NOMO-1 (cell line): ENCODE results near the gene DCAF6.

Experiments used
- DNase-seq, 2 experiments: peaks; one replicate each; lab custom pipeline; 2025; ENCODE audit not compliant: unreplicated experiment in 2 of 2; lab: John Stamatoyannopoulos, UW

DCAF6 gene

DNA sequence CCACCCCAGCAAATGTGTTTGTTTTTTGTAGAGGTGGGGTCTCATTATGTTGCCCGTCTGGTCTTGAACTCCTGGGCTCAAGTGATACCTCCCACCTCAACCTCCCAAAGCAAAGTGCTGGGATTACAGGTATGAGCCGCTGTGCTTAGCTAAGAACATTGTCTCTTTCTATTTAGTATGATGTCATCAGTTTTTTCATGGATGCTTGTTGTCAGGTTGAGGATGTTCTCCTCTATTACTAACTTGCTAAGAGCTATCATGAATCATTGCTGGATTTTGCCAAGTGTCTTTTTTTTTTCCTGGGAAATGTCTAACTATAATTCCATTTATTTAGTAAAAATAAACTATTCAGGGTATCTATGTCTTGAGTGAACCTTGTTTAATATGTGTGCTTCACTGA, 19.4 kb downstream of the DCAF6 start:
- no peak for DNase-seq

DNA sequence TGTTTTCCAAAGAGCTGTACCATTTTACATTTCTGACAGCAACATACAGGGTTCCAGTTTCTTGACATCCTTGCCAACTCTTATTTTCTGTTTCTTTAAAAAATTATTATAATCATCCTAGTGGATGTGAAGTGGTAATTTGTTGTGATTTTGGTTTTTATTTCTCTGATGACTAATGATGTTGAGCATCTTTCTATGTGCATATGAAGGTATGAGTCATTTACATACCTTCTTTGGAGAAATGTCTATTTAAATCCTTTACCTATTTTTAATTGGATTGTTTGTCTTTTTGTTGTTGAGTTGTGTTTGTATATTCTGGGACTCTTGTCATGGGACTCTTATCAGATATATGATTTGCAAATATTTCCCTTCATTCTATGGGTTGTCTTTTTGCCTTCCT, 21.2 kb downstream of the DCAF6 start:
- no peak for DNase-seq

DNA sequence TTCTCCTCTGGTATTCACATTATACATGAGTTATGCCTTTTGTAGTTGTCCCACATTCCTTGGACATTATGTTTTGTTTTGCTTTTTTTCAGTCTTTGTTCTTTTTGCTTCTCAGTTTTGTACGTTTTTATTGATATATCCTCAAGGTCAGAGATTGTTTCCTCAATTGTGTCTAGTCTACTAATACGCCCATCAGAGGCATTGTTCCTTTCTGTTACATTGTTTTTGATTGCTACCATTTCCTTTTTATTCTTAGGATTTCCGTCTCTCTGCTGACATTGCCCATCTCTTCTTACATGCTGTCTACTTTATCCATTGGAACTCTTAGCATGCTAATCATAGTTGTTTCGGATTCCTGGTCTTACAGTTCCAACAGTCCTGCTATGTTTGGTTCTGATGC, 28.2 kb downstream of the DCAF6 start:
- no peak for DNase-seq

DNA sequence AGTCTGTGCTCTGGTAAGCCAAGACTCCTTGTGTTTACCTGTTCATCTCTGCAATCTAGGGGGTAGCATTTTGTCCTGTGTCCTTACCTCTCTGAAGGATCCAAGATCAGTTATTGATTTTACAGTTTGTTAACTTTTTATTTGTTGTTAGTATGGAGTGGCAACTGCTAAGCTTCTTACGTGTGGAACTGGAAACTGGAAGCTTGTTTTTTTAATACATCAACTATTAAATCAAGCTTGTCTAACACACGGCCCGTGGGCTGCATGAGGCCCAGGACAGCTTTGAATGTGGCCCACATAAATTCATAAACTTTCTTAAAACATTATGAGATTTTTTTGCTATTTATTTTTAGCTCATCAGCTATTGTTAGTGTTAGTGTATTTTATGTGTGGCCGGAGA, 29.6 kb downstream of the DCAF6 start:
- DNase-seq = no peak

DNA sequence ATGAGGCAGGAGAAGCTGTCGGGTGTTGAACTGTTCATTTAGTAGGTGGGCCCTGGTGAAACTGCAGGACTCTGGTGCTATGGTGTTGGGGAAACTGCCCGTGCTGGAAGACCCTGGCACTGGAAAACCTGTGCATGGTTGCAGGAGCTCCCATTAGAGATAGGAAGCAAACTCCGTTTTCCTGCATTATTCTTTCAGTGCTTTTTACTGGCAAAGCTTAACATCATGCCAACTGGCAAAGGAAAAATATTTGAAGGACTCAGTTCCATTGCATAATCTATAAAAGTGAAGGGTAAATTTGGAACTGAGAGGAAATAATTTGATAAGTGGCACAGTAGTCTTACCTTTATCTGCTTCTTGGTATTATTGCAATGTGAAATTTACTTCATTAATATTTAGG, 32.1 kb downstream of the DCAF6 start:
- no peak for DNase-seq

DNA sequence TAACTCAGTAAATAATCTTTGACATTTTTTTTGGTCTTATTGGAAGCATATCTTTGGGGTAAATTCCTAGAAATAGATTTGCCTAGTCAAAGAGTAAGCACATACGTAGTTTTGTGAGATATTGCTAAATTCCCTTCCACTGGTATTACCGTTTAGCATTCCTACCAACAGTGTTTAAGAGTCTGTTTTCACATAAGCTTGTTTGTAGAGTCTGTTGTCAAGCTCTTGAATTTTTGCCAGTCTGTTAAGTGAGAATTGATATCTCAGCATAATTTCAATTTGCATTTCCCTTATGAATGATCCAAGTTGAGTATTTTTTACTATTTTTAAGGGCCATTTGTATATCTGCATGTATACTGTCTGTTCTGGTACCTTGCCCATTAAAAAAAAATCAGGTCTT, 37.3 kb downstream of the DCAF6 start:
- no peak for DNase-seq

DNA sequence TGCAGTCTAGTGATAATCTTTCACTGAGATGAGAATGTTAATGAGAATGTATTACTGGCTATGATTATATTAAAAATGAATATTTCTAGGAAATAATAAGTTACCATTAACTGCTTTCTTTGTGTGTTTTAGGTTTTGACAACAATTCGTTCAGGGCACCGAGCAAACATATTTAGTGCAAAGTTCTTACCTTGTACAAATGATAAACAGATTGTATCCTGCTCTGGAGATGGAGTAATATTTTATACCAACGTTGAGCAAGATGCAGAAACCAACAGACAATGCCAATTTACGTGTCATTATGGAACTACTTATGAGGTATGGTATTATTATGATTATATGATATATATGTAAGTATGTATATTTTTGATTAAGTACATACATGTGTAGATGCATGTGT, 38.2 kb downstream of the DCAF6 start:
- no peak for DNase-seq

DNA sequence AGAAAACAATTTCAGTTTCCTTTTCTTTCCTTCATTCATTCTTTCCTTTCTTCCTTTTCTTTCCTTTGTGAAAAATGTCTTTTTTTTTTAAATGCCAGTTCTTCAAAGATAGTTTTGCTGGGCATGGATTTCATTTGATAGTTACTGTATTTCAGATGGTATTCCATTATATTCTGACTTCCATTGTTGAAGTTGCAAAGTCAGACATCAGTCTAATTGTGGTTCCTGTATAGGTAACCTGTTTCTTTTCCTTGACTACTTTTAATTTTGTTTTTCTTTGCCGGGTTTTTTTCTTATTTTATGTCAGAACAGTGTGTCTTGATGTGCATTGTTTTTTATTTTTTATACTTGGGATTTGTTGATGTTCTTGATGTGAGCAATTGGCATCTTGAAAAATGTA, 40.8 kb downstream of the DCAF6 start:
- DNase-seq = no peak

DNA sequence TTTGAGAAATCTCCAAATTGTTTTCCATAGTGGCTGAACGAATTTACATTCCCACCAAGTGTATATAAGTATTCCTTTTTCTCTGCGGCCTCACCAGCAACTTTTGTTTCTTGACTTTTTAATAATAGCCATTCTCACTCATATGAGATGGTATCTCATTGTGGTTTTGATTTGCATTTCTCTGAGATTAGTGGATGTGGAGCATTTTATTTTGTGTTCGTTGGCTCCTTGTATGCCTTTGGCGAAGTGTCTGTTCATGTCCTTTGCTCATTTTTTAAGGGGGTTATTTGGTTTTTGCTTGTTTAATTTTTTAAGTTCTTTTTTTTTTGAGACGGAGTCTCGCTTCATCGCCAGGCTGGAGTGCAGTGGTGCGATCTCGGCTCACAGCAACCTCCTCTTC, 45.5 kb downstream of the DCAF6 start:
- DNase-seq = no peak

DNA sequence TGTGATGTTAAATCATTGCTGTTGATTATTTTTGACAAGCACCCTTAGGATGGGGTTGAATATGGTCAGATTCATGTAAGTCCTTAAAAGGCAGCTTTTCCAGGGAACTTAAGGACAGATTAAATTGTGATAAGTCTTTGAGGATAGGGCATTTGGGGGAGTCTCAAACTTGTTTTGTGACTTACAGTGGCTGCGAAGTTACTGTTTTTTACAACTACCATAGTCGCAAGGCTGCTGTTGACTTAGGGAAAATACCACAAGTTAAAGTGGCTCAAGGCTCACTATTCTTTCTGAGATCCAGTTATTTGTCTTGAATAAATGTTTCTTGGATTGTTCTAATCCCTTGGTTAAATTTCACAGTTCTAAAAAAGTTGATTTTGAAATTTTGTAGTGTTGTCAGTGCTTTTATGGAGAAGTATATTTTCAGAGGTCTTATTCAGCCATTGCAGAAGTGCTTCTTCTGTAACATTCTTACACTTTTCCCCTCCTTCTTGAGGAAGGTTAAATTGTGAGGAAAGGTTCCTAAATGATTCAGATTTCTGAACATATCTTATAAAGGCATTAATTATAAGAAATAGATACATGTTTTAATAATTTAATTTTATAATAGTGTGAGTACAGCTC, 47.4 kb downstream of the DCAF6 start:
- DNase-seq = no peak

DNA sequence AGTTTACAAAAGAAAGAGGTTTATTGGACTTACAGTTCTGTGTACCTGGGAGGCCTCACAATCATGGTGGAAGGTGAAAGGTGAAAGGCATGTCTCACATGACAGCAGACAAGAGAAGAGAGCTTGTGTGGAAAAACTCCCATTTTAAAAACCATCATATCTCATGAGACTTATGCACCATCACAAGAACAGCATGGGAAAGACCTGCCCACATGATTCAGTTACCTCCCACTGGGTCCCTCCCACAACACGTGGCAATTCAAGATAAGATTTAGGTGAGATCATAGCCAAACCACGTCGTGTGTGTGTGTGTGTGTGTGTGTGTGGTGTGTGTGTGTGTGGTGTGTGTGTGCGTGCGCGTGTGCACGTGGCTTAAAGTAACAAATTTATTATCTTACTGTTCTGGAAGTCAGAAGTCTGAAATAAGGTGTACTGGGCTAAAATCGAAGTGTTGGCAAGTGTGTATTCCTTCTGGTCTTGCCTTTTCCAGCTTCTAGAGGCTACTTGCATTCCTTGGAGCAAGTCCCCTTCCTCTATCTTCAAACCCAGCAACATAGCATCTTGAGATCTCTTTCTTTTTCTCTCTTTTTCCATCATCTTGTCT, 48.5 kb downstream of the DCAF6 start:
- DNase-seq = no peak

DNA sequence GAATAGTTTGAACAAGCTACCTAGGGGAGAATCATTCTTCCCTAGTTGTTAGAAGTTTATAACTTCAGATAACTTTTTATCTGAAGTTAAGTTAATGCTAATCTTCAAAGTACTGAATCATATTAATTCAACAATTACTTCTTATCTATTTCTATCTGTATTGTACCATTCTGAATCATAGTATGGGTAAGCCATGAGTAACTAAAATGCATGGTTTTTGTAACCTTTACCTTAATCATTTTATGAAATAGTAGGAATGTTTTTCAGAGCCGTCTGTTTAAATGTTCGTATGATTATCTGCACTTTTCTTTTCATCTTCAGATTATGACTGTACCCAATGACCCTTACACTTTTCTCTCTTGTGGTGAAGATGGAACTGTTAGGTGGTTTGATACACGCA, 50.7 kb downstream of the DCAF6 start:
- DNase-seq = no peak

DNA sequence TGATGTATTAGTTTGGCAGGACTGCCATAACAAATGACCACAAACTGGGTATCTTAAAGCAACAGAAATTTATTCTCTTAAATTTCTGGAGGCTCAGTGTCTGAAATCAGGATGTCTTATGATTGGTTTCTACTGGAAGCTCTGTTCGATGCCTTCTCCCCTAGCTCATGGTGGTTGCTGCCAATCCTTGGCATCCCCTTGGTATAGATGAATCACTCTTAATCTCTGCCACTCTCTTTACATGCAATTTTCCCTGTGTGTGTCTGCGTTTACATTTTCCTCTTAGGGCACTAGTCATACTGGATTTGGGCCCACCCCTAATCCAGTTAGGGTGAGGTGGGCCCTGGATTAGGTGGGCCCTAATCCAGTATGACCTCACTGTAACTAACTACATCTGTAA, 55.1 kb downstream of the DCAF6 start:
- no peak for DNase-seq

DNA sequence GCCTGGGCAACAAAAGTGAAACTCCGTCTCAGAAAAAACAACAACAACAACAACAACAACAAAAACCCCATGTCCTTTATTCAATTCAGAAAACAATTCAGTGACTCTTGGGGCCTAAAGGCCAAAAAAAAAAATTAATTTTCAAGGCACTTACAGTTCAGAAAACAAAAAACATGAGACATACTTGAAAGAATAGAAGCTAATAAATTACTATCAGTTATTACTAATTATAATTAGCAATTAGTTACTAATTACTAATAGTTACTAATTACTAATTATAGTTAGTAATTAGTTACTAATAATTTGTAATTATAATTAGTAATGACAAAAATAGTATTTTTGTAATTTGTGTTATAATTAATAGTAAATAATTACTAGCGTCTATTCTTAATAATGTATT, 57.2 kb downstream of the DCAF6 start:
- DNase-seq = no peak

DNA sequence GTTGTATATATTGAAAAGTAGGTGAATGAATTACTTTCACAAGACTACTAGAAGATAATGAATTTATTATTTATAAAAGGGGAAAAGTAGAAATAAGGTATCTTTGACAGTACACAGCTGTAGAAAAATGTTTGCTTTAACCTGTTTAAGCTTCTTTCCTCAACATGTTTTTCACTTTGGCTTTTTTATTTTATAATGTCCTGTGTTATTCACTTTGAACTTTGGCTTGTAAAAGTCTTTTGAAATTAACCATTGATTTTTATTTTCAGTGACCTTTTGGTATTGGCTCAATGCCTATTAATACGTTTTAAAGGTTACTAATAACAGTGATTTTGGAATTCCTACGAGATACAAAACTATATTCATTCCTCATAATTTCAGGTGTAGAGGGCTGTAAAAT, 58.1 kb downstream of the DCAF6 start:
- no peak for DNase-seq

DNA sequence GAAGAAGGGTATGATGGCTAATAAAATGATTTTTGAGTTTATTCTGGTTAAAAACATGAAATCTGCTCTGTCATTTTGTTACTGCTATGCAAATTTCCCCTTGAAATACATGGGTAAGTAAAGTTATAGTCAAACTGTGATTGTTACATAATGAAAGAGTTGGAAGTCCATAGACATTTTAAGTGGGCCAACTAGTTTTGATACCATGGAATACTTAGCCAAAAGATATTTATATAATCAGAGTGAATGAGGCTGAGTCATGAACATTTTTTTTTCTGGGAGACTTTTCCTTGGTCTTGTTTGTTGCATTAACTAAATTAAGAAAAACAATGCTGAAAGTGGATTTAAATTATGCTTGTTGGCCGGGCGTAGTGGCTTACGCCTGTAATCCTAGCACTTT, 58.6 kb downstream of the DCAF6 start:
- DNase-seq = no peak

DNA sequence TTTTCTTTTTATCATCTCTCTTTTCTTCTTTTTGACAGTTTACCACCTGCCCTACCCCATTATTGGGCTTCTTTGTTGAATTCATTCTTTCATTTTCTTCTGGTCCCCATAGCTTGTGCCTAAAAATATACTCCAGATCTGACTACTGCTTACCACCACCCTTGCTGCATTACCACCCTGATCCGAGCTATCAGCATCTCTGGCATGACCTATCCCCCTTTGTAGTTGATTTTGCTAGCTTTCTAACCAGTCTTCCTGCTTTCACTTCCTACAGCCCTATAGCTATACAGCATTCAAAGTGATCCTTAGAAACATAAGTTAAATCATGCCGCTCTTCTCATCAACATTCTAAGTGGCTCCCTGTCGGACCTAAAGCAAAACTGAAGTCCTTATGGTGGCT, 59.8 kb downstream of the DCAF6 start:
- DNase-seq = no peak

DNA sequence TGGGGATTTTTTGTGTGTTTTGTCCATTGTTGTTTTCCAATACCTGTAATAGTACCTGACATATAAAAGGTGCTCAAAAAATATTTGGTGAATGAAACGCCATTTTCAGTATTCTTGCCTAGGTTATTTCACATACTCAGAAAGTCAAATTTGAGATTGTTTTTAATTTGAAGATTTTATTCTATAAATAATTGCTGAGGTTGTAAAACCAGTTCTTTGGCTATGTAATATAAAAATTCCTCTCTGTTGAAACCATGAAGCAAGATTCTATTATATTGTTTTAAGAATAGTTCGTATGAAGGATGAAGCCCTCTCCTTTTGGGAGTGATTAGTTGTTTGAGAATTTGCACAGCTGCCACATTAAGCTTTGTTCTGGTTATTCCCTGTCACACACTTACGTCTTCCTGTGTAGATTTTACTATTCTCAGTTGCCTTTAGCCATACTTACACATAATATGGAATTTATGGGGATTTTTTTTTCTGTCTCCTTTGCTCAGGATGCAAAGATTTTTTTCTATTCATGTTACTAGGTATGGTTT, 60.6 kb downstream of the DCAF6 start:
- no peak for DNase-seq

DNA sequence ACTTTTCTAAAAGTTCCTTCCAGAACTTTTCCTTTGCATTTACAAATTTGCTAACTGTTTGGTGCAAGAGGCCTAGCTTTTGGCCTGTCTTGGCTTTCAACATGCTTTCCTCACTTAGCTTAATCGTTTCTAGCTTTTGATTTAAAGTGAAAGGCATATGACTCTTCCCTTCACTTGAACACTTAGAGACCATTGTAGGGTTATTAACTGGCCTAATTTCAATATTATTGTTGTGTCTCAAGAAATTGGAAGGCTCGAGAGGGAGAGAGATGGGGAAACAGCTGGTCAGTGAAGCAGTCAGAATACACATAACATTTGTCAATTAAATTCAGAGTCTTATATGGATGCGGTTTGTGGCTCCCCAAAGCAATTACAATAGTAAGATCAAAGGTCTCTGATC, 63.4 kb downstream of the DCAF6 start:
- DNase-seq = no peak

DNA sequence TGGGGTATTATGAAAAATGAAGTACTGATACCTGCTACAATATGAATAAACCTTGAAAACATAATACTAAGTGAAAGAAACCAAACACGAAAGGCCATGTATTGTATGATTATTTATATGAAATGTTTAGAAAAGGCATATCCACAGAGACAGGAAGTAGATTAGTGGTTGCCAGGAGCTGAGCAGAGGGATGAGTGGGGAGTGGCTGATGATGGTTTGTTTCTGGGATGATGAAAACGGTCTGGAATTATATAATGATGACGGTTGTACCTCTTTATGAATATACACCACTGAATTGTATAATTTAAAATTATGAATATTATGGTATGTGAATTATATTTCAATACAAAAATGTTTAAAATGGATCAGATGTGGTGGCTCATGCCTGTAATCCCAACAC, 64.2 kb downstream of the DCAF6 start:
- DNase-seq = no peak

DNA sequence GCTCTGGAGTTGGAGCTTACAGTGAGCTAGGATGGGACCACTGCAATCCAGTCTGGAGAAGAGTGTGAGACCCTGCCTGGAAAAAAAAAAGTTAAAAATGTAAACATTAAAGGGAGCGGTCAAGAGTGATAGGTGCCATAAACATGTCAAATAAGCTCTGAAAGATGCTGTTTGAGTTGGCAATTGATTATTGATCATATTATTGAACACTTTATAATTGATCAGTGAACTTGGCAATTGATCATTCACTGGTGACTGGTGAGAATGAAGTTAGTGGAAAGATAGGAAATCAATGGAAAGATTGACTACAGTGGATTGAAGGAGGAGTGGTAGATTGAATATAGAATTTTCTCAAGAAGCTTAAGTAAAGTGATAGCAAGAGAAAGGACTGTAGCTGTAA, 64.7 kb downstream of the DCAF6 start:
- DNase-seq = no peak

DNA sequence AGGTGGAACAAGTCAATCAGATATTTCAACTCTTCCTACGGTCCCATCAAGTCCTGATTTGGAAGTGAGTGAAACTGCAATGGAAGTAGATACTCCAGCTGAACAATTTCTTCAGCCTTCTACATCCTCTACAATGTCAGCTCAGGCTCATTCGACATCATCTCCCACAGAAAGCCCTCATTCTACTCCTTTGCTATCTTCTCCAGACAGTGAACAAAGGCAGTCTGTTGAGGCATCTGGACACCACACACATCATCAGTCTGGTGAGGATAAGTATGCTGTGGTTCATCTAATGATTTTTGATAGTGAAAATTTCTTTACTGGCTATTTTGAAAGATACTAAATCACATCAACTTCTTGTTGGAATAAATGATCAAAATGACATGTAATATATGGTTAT, 68.0 kb downstream of the DCAF6 start:
- no peak for DNase-seq

DNA sequence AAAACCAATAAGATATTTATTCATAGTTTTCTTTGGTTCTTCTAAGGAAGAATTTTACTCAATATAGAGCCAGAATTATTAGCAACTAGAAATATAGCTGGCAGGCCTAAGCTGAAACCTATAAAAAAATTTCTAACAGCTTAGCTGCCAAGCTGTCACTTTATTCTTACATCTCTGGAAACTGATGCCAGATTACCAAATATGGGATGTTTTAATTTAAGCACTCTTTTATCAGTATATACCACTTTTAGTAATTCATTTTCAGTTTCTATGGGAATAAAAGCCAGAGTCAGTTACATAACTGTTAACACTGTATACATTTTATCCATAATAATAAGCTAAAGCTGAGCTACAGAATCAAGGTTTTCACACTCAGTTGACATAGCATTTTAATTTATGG, 69.0 kb downstream of the DCAF6 start:
- DNase-seq = no peak
